SK-N-MC (cell line): Measurements from ENCODE around the gene NECAB2.

ENCODE experiments used
- DNase-seq: peaks from one replicate; pipeline ENCODE4 v3.0.0-alpha.2; 2011; ENCODE audit warnings: low read depth, low spot score
- H3K27ac ChIP-seq: fragments of 200-600 bp; sonication (generic); 2 replicates; pipeline ENCODE4 v1.5.1; 2016; ENCODE audit warnings: mixed run types
- H3K36me3 ChIP-seq: fragments of 200-600 bp; sonication (generic); 2 replicates; pipeline ENCODE4 v1.6.1; 2017; ENCODE audit warnings: antibody characterized with exemption, low read length, mixed read lengths; ENCODE audit not compliant: insufficient read depth
- H3K4me3 ChIP-seq: fragments of 200-600 bp; sonication (generic); 2 replicates; pipeline ENCODE4 v1.5.1; 2016
- H3K9ac ChIP-seq: fragments of 200-600 bp; sonication (generic); 2 replicates; pipeline ENCODE4 v1.8.0; 2017; ENCODE audit warnings: mixed run types, mixed read lengths; ENCODE audit not compliant: insufficient read length
- H3K9me3 ChIP-seq: fragments of 200-600 bp; sonication (generic); 2 replicates; pipeline ENCODE4 v1.6.1; 2017; ENCODE audit warnings: low read depth, mild to moderate bottlenecking, antibody characterized with exemption, low read length, moderate library complexity, mixed read lengths
- EZH2 ChIP-seq: fragments of 200-600 bp; sonication (generic); IDR thresholded peaks from one replicate; pipeline ENCODE4 v1.6.1; 2017; ENCODE audit warnings: antibody characterized with exemption
- FOXP2 ChIP-seq: optimal IDR thresholded peaks from 2 replicates; pipeline ENCODE3; 2011; ENCODE audit warnings: mild to moderate bottlenecking, moderate library complexity; ENCODE audit not compliant: insufficient read depth; ENCODE audit errors: extremely low read length, control extremely low read depth
- POLR2AphosphoS5 ChIP-seq: IDR thresholded peaks from 2 replicates; pipeline ENCODE4 v1.6.1; 2012; ENCODE audit warnings: mild to moderate bottlenecking, low read depth, low read length, borderline replicate concordance

NECAB2 gene

DNA sequence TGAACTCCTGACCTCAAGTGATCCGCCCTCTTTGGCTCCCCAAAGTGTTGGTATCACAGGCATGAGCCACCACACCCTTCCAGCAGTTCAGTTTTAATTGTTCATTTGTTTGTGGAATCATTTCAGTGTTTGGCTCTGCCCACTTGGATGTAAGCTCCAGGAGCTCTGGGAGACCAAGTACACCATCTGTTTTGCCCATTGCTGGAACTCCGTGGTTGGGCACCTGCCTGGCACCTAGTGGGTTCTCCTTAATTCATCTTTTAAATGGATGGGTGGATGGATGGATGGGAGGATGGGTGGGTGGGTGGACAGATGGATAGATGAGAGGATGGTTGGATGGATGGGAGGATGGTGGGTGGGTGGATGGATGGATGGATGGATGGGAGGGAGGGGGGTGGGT is 953 bp upstream of the NECAB2 start:
- no peak overlapping the region for H3K9ac ChIP-seq
- DNase-seq: no peak
- H3K4me3 ChIP-seq: no peak overlapping the region
- H3K27ac ChIP-seq: no peak overlapping the region
- H3K36me3 ChIP-seq: no peaks in the 10 kb centered on the region
- TF ChIP-seq FOXP2 (no peak), EZH2 (no peak), POLR2AphosphoS5 (no peak)
- no peaks in the 10 kb centered on the region for H3K9me3 ChIP-seq

DNA sequence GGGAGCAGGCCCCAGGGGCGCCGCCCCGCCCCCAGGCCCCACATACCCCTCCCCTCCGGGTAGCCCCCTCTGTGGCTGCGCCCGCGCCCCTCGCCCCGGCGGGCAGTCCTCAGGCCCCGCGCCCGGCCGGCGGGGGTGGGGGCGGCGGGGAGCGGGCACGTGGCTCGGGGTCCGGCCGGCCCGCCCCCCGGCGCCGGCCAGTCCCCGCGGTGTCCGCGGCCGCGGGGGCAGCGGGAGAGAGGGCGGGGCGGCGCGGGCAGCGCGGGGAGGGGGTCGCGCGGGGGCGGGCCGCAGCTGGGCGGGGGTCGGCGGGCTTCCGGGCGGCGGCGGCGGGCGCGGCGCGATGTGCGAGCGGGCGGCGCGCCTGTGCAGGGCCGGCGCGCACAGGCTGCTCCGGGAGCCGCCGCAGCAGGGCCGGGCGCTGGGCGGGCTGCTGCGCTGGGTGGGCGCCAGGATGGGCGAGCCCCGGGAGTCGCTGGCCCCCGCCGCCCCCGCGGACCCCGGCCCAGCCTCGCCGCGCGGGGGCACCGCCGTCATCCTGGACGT is 335 bp downstream of the NECAB2 start:
- Histone ChIP-seq H3K9me3 (no peaks in the 10 kb centered on the region), H3K4me3 (no peak overlapping the region), H3K27ac (no peak overlapping the region), H3K36me3 (no peaks in the 10 kb centered on the region), H3K9ac (no peak overlapping the region)
- DNase-seq: no peak
- TF ChIP-seq FOXP2 (no peak), POLR2AphosphoS5 (no peak), EZH2 (no peak)

DNA sequence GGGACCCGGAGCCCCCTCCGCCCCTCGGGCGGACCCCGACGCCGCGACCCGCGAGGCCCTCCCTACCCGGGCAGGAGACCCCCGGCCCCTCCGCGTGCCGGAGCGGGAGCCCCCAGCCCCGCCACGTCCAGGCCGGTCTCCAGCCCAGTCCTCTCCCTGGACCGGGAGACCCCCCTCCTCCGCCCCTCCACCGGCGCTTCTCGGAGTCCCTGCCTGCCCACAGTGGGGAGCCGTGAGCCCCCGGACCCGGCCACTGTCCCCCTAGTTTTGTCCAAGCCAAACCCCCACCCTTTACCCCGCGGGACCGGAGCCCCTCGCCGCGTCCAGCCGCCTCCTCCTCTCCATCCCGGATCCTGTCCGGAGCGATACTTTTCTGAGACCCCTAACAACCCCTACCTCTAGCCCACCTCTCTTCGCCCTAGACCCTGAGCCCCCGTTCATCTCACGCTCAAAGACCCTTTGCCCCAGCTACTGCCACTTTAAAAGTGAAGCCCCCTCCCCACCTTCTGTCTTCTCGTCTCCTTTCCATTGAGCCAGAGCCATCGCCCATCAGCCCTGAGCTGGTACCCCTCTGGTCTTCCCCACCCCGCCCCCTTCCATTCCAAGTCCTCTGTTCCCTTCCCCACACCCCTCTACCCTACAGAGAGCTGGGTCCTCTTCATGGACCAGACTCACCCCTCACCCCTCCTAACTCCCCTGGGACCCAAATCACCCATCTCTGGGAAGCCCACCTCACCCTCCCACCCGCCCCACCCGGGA is 1.0 kb downstream of the NECAB2 start:
- no peak for TF ChIP-seq POLR2AphosphoS5
- TF ChIP-seq EZH2: no peak
- no peak for TF ChIP-seq FOXP2
- DNase-seq: no peak
- Histone ChIP-seq H3K4me3 (no peak overlapping the region), H3K27ac (no peak overlapping the region), H3K9me3 (no peaks in the 10 kb centered on the region), H3K36me3 (no peaks in the 10 kb centered on the region), H3K9ac (no peak overlapping the region)

DNA sequence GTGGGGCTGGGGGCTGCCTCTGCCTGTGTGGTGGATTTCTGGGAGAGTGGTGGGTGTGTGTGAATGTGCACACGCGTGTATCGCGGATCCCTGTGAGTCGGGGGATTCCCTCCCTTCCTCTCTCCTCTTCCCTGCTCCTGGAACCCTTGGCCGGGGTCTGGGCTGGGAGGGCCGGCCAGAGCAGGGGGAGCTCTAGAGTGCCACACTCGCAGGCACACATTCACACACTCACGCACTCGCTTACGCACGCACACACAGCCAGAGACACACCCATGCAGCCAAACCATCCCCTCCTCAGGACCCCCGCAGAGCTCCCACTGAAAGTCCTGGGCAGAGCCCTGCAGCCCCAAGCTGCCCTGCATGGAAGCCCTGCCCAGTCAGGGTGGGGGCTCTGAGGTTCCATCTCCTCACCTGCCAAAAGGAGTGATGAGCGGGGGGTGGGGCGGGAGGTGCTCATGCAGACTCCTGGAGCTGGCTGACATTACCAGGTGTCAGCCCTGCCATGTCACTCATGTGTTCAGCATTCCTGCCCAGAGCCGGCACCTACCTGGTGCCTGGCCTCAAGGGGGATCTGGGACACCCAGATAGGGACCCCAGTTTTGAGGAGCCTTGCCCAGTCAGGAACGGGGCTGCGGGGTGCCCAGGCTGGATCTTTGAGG is 1.9 kb downstream of the NECAB2 start:
- H3K9ac ChIP-seq: no peak overlapping the region
- H3K36me3 ChIP-seq: no peaks in the 10 kb centered on the region
- no peak for TF ChIP-seq FOXP2
- no peak for TF ChIP-seq EZH2
- TF ChIP-seq POLR2AphosphoS5: no peak

DNA sequence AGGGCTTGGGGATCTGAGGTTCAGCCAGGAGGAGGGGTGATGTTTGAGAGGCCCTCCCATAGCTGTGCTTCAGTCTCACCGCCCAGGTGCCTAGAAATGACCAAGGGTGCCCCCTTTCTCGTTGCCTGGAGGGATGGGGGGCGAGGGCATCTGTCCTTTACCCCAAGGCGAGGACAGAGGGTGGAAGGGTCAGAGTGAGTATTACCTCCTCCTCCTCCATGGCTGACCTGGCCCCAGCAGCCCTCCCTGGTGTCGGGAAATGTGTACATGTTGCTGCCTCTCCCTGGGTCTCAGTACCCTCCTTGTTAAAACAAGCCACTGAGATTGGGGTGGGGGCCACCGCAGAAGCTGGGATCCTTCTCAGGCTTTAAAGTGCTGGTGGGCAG is 2.4 kb downstream of the NECAB2 start:
- DNase-seq: no peak
- TF ChIP-seq EZH2 (no peak), FOXP2 (no peak), POLR2AphosphoS5 (no peak)
- H3K36me3 ChIP-seq: no peaks in the 10 kb centered on the region
- no peak overlapping the region for H3K9ac ChIP-seq
- no peaks in the 10 kb centered on the region for H3K9me3 ChIP-seq
- H3K4me3 ChIP-seq: no peak overlapping the region
- H3K27ac ChIP-seq: no peak overlapping the region

More for the DNA sequence above, 1.9 kb downstream of the NECAB2 start:
- Histone ChIP-seq H3K4me3 (no peak overlapping the region), H3K27ac (no peak overlapping the region), H3K9me3 (no peaks in the 10 kb centered on the region)
- DNase-seq: no peak

DNA sequence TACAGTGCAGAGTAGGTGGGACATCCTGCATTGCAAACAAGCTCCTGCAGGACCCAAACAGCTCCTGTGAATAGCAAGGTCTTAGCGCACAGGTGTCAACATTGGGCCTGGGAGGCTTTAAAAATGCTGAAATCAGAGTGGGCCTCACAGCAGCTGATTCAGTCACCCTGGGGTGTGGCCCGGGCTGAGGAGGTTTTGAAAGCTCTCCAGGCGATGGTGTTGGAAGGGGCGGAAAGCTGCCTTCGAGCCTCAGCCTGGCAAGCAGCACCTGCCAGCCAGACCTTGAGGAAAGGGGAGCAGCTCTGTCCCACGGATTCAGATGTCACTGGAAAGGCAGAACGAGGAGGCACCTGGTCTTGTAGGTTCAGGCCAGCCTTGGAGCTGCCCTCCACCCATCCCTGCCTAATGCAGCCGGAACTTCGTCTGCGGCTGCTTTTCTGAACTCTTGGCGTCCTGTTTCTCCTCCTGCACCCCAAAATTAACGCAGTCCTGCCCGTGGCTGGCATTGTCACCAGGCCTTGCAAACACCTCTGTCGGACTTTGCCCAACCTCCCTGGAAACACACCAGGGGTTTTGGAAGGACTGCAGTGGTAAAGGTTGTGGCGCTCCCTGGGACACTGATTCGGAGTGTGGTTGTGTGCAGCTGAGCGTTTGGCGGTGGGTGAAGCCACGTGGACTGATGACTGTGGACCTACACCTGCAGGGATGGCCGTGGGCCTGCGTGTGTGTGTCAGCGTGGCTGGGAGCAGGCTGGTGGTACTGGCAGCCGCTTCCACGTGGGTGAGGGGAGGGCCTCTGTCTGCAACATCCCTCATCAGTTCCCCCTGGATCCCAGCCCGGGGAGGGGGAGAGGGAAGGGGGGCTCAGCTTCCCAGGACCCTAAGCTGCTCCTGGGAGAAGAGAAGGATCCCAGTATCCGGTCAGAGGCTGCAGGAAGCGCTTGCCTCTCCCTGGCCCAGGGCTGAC is 3.4 kb downstream of the NECAB2 start:
- no peak overlapping the region for H3K9ac ChIP-seq
- no peaks in the 10 kb centered on the region for H3K36me3 ChIP-seq
- no peak overlapping the region for H3K27ac ChIP-seq
- H3K4me3 ChIP-seq: no peak overlapping the region
- no peak for TF ChIP-seq POLR2AphosphoS5
- no peak for TF ChIP-seq EZH2
- TF ChIP-seq FOXP2: no peak
- DNase-seq: no peak
- H3K9me3 ChIP-seq: no peaks in the 10 kb centered on the region

DNA sequence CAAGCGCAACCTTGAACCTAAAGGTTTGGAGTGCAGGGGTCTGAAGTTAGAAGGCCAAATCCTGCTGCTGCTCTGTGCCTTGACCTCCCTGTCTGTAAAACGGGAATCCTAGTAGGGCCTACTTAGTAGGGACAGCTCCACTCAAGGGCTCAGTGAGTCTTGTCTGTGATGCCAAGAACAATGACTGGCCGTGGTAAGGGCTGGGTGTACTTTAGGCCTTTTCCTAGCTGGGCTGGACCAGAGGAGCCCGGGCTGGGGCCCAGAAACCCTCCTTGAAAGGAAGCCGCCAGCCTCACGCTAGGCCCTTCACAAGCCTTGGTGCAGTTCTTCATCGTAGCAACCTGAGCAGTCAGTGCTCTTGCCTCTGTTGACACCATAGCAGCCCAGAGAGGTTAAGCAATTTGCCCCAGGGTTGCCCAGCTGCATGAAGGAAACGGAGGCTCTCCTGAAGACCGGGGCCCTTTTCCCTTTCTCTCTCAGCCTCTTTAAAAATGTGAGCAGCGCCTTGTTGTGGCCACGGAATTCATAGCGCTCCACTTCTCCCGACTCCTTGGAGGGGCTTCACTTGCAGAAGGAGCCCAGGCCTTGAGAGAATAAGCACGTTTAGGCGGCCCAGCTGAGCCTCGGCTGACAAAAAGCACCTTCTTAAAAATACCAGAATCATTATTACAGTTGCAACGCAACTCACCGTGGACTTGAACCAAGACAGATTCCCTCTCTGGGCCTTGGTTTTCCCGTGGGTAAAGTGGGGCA is 4.4 kb downstream of the NECAB2 start:
- Histone ChIP-seq H3K27ac (no peak overlapping the region), H3K9ac (no peak overlapping the region), H3K4me3 (no peak overlapping the region), H3K36me3 (no peaks in the 10 kb centered on the region), H3K9me3 (no peaks in the 10 kb centered on the region)
- no peak for DNase-seq
- no peak for TF ChIP-seq FOXP2
- TF ChIP-seq POLR2AphosphoS5: no peak
- TF ChIP-seq EZH2: no peak

DNA sequence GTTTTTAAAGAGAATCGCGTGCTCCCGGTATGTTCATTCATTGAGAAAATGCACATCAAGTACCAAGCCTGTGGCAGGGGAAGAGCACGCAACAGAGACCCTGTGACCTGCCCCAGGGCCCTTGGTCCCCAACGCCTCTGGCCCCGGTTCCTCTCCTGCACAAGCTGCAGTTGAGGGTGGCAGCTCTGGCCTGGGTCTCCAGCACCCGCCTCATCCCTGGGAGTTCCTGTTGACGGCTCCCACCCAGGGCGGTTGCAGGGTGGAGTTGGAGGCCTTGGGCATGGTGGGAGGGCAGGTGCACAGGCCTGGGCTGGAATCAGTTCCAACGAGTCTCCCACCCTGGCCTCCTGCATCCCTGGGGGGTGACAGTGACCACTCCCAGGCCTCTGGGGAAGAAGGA is 5.0 kb downstream of the NECAB2 start:
- no peaks in the 10 kb centered on the region for H3K36me3 ChIP-seq
- TF ChIP-seq EZH2 (no peak), FOXP2 (no peak), POLR2AphosphoS5 (no peak)
- no peak overlapping the region for H3K4me3 ChIP-seq
- DNase-seq: no peak
- H3K9ac ChIP-seq: no peak overlapping the region
- no peaks in the 10 kb centered on the region for H3K9me3 ChIP-seq
- H3K27ac ChIP-seq: no peak overlapping the region
